Right ventricle myocardium superior (tissue), 1 donor: ENCODE measurements around the gene TRAK2. TPM values are rescaled to one million over a fixed set of nuclear protein-coding genes. Genes with fewer than 3 reads are reported as not detected.
"Not testable (repeated sequence)": the region's sequence is repeated elsewhere in the genome, so short reads cannot be mapped to it uniquely, and the experiment has no call there.

Source experiments
- ATAC-seq: fragments of 200-7000 bp; cut with Tn5 transposase; one replicate; pipeline ENCODE4 v1.9.1; 2020; ENCODE audit warnings: mild to moderate bottlenecking; ENCODE audit not compliant: poor library complexity
- DNase-seq: peaks from one replicate; pipeline ENCODE4 v3.0.0-alpha.2; 2020
- intact Hi-C: fragments of 100-400 bp; cut with DNase I; formaldehyde crosslinking; loops from one replicate; pipeline ENCODE4 v1.11.2; 2022
- total RNA-seq: library from RNA; stranded (reverse); fragmentation: NEBNext Ultra II Directional; extraction: Animal tissue kit (Norgen Biotek cat#: 25700); gene quantifications from one replicate; pipeline ENCODE4 v1.2.1, GENCODE V29; 2021
- donor health status: DM: no; HTN: yes; CAD: no; lungs with severe emphysema.

The TRAK2 gene
- total RNA-seq, 1 donor from 2014 or later, result 163 TPM

- intact Hi-C loops, result loop anchor here (5.0 kb wide), 1 partner anchor 50 kb away; no protein-coding TSS in a partner anchor
- DNase-seq (peak; percentile 42), ATAC-seq (peak; percentile 54)
These were observed 1.0 kb upstream of the TRAK2 start for GRCh38 chr2:201452058-201452921.

DNA sequence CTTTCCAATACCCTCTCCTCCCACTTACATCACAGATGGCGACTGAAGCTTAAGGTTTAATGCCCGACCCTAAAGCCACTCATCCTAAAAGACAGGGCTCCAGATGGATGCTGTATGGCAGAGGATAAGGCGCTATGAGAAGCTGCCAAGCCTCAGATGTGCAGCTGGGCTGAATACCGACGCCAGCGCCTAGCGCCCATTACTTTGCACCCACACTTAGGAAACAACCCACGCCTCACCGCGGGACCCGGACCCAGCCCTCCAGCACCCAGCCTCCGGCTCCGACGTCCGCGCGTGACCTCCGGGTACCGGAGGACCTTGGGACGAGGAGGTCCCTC, 335 bp downstream of the TRAK2 start:
- ATAC-seq (peak; percentile 39), DNase-seq (no peak)
- intact Hi-C loops, result loop anchor here (5.0 kb wide), 1 partner anchor 49 kb away; no protein-coding TSS in a partner anchor

DNA sequence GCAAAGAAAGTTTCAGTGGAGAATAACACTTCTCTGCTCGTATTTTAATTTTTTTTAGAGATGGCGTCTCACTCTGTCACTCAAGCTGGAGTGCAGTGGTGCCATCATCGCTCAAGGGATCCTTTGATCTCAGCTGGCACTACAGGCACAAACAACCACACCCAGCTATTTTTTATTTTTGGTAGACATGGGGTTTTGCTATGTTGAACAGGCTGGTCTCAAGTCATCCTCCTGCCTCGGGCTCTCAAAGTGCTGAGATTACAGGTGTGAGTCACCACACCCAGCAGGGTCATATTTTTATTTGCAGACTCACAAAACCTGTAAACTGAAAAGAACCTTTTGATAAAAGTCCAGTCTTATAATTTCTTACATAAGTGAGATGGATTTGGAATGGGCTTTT, 2.6 kb downstream of the TRAK2 start:
- no peak for ATAC-seq
- no peak for DNase-seq
- intact Hi-C loops, result no loop called here

- no peak for ATAC-seq
- intact Hi-C loops, result no loop called here
- DNase-seq, result no peak
These were observed 3.2 kb downstream of the TRAK2 start for GRCh38 chr2:201448061-201448460.

GRCh38 chr2:201447086-201447485, 4.2 kb downstream of the TRAK2 start:
- DNase-seq (no peak), ATAC-seq (no peak)
- intact Hi-C loops, result no loop called here

- ATAC-seq (no peak), DNase-seq (no peak)
- intact Hi-C loops, result no loop called here
These were observed 6.4 kb downstream of the TRAK2 start for GRCh38 chr2:201444746-201445465.

GRCh38 chr2:201441409-201441808, 9.8 kb downstream of the TRAK2 start:
- ATAC-seq (no peak), DNase-seq (no peak)
- intact Hi-C loops, result no loop called here

- intact Hi-C loops, result no loop called here
- no peak for DNase-seq
- peak; percentile 78 for ATAC-seq
These were observed 11.1 kb downstream of the TRAK2 start for GRCh38 chr2:201440182-201440581.

GRCh38 chr2:201439336-201439922, 11.8 kb downstream of the TRAK2 start:
- DNase-seq, intact Hi-C loops, ATAC-seq: not testable (repeated sequence)

DNA sequence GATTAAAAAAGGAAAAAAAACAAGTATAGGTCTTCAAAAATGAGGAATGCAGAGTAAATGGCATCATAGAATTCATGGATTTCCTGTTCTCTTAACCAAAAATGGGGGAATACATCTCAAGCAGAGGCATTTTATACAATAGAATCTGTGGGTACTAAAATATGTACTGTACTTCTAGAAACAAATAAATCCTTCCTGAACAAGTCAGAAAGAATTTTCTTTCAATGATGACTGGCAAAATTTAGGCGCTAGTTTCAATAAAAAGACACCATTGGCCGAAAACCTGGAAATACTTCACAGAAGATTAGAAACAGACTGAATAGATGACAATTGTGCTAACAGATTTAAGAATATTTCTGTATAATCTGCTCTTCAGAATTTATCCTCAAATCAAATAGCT, 15.1 kb downstream of the TRAK2 start:
- ATAC-seq (no peak), DNase-seq (no peak)
- intact Hi-C loops, result no loop called here

GRCh38 chr2:201433394-201433995, 17.8 kb downstream of the TRAK2 start:
- ATAC-seq, result peak; percentile 84

GRCh38 chr2:201432621-201433393, 18.5 kb downstream of the TRAK2 start:
- intact Hi-C loops, result no loop called here
- peak; percentile 77 for ATAC-seq
- DNase-seq, result no peak

More at GRCh38 chr2:201433394-201433995, 17.8 kb downstream of the TRAK2 start:
- DNase-seq, result no peak
- intact Hi-C loops, result no loop called here

GRCh38 chr2:201432038-201432620, 19.1 kb downstream of the TRAK2 start:
- intact Hi-C loops, result no loop called here
- ATAC-seq (peak; percentile 31), DNase-seq (no peak)

DNA sequence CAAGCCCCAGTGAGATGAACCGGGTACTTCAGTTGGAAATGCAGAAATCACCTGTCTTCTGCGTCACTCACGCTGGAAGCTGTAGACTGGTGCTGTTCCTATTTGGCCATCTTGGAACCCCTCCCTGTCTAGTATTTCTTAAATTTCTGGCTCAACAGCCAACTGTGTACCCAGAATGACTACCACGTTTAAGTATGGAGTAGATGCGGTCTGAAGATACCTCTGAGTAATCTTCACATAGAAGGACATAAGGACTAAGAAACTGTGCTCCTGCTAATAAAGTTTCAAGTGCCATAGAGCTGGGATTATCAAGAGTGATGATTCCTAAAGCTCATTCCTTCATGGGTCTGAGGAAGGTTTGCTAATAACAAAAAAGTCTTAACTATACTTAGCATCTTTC, 20.4 kb downstream of the TRAK2 start:
- intact Hi-C loops, result no loop called here
- no peak for DNase-seq
- no peak for ATAC-seq

- DNase-seq, intact Hi-C loops, ATAC-seq: not testable (repeated sequence)
These were observed 20.9 kb downstream of the TRAK2 start for GRCh38 chr2:201430322-201430721.

- DNase-seq, intact Hi-C loops, ATAC-seq: not testable (repeated sequence)
These were observed 21.4 kb downstream of the TRAK2 start for GRCh38 chr2:201429835-201430234.

DNA sequence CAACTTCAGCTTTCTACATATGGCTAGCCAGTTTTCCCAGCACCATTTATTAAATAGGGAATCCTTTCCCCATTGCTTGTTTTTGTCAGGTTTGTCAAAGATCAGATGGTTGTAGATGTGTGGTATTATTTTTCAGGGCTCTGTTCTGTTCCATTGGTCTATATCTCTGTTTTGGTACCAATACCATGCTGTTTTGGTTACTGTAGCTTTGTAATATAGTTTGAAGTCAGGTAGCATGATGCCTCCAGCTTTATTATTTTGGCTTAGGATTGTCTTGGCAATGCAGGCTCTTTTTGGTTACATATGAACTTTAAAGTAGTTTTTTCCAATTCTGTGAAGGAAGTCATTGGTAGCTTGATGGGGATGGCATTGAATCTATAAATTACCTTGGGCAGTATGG, 22.9 kb downstream of the TRAK2 start:
- DNase-seq, ATAC-seq, intact Hi-C loops: not testable (repeated sequence)

GRCh38 chr2:201425952-201426351, 25.3 kb downstream of the TRAK2 start:
- ATAC-seq (no peak), DNase-seq (no peak)
- intact Hi-C loops, result no loop called here
